B cell (primary cell): ENCODE results near the gene ABCC3.

Experiments used
- EZH2 ChIP-seq: IDR thresholded peaks from 2 replicates; pipeline ENCODE4 v1.6.1; 2012; ENCODE audit warnings: borderline replicate concordance, low read depth, mild to moderate bottlenecking, moderate library complexity, low read length; ENCODE audit not compliant: insufficient read depth, poor library complexity, severe bottlenecking
- TF ChIP-seq, protein P1 (sequence below): fragments of 200-600 bp; IDR thresholded peaks from one replicate; pipeline ENCODE4 v1.8.0; 2022; ENCODE audit warnings: antibody characterized with exemption, mild to moderate bottlenecking

DNA sequence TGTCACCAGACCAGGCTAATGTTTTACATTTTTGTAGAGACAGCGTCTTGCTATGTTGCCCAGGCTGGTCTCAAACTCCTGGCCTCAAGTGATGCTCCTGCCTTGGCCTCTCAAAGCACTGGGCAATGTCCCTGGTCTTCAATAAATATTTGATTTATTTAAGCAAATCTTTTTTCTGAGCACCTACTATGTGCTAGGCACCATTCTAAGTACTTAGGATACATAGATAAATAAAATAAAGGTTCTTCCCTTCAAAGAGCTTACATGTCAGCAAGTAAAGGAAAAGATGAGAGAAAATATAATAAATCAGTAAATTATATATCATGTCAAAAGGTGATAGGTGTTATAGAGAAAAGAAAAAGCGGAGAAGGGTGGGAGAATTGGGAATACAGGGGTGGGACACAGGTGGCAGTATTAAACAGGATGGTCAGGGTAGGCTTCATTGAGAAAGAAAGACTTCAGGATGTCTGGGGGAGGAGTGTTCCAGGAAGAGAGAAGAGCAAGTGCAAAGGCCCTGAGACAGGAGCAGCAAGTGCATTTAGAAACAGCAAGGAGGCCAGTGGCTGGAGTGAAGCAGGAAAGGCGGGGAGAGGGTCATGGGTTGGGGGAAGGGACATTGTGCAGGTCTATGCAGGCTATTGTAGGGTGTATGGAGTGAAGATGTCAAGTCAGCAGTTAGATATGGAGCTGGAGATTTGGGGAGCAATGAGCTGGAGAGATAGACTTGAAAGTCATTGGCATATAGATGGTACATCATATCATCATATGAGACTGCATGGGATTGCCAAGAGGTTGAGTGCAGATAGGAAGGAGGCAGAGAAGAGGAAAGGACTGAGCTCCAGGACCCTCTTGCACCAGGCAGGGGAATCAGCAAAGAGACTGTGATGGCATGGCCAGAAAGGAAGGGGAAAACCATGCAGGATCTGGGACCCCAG lies 11.3 kb downstream of the ABCC3 start:
- no peak for TF ChIP-seq EZH2
- TF ChIP-seq, protein P1, sequence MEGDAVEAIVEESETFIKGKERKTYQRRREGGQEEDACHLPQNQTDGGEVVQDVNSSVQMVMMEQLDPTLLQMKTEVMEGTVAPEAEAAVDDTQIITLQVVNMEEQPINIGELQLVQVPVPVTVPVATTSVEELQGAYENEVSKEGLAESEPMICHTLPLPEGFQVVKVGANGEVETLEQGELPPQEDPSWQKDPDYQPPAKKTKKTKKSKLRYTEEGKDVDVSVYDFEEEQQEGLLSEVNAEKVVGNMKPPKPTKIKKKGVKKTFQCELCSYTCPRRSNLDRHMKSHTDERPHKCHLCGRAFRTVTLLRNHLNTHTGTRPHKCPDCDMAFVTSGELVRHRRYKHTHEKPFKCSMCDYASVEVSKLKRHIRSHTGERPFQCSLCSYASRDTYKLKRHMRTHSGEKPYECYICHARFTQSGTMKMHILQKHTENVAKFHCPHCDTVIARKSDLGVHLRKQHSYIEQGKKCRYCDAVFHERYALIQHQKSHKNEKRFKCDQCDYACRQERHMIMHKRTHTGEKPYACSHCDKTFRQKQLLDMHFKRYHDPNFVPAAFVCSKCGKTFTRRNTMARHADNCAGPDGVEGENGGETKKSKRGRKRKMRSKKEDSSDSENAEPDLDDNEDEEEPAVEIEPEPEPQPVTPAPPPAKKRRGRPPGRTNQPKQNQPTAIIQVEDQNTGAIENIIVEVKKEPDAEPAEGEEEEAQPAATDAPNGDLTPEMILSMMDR, result no peak
